SU-DHL-6 (cell line): ENCODE results near the gene GALNT15.

Experiments used
- H2AFZ ChIP-seq: fragments of 200-600 bp; sonication (generic); 2 replicates; pipeline ENCODE4 v1.6.1; 2014; ENCODE audit warnings: low read depth, mild to moderate bottlenecking, moderate library complexity, mixed read lengths, antibody characterized with exemption, low read length; ENCODE audit not compliant: severe bottlenecking
- H3F3A ChIP-seq: fragments of 200-600 bp; shearing (Covaris generic); 2 replicates; pipeline ENCODE4 v1.6.0; 2016; ENCODE audit warnings: antibody characterized with exemption, mild to moderate bottlenecking; ENCODE audit not compliant: insufficient read depth
- H3K27ac ChIP-seq: fragments of 200-600 bp; sonication (generic); 2 replicates; pipeline ENCODE4 v1.5.1; 2016; ENCODE audit warnings: low read depth, mild to moderate bottlenecking, low read length, moderate library complexity, mixed read lengths
- H3K27me3 ChIP-seq: fragments of 200-600 bp; sonication (generic), shearing (Covaris generic); 2 replicates; pipeline ENCODE4 v1.6.0; 2014; ENCODE audit warnings: mild to moderate bottlenecking, low read length
- H3K36me3 ChIP-seq: fragments of 200-600 bp; sonication (generic); 2 replicates; pipeline ENCODE4 v1.6.1; 2014; ENCODE audit warnings: mild to moderate bottlenecking, low read length, mixed read lengths
- H3K4me2 ChIP-seq: fragments of 300-600, 200-600 bp; shearing (Covaris generic), sonication (generic); 2 replicates; pipeline ENCODE4 v1.6.0; 2014; ENCODE audit warnings: low read length, low read depth, mild to moderate bottlenecking; ENCODE audit not compliant: poor library complexity, severe bottlenecking
- H3K4me3 ChIP-seq: fragments of 200-600 bp; sonication (generic); 2 replicates; pipeline ENCODE4 v1.5.1; 2014; ENCODE audit warnings: antibody characterized with exemption, low read length, mild to moderate bottlenecking, mixed read lengths; ENCODE audit not compliant: insufficient read depth, poor library complexity, severe bottlenecking
- H3K79me2 ChIP-seq: fragments of 200-600 bp; sonication (generic); 2 replicates; pipeline ENCODE4 v1.6.1; 2014; ENCODE audit warnings: mild to moderate bottlenecking, low read length, moderate library complexity; ENCODE audit not compliant: insufficient read depth
- H3K9ac ChIP-seq: fragments of 200-600 bp; sonication (generic); 2 replicates; pipeline ENCODE4 v1.7.0; 2014; ENCODE audit warnings: mild to moderate bottlenecking, low read length
- H3K9me2 ChIP-seq: fragments of 200-600 bp; sonication (generic); replicated peaks from 2 replicates; pipeline ENCODE4 v1.6.1; 2014; ENCODE audit warnings: low read length; ENCODE audit not compliant: insufficient read depth
- H3K9me3 ChIP-seq: fragments of 200-600 bp; sonication (generic); 2 replicates; pipeline ENCODE4 v1.6.1; 2014; ENCODE audit warnings: low read length, mixed read lengths; ENCODE audit not compliant: insufficient read depth
- H4K20me1 ChIP-seq: fragments of 200-600 bp; sonication (generic); 2 replicates; pipeline ENCODE4 v1.6.1; 2014; ENCODE audit warnings: low read depth, mild to moderate bottlenecking, antibody characterized with exemption, low read length, moderate library complexity, mixed read lengths
- EZH2phosphoT487 ChIP-seq: fragments of 200-600 bp; sonication (generic), shearing (Covaris generic); conservative IDR thresholded peaks from 2 replicates; pipeline ENCODE4 v1.6.1; 2018; ENCODE audit warnings: mild to moderate bottlenecking, antibody characterized with exemption, low read length, moderate library complexity, mixed read lengths
- TF ChIP-seq, protein P1 (sequence below): fragments of 200-600 bp; sonication (generic); IDR thresholded peaks from one replicate; pipeline ENCODE4 v1.5.1; 2017; ENCODE audit warnings: antibody characterized with exemption, mild to moderate bottlenecking, low read length, moderate library complexity; ENCODE audit not compliant: insufficient read depth, poor library complexity, severe bottlenecking

GALNT15 gene

DNA sequence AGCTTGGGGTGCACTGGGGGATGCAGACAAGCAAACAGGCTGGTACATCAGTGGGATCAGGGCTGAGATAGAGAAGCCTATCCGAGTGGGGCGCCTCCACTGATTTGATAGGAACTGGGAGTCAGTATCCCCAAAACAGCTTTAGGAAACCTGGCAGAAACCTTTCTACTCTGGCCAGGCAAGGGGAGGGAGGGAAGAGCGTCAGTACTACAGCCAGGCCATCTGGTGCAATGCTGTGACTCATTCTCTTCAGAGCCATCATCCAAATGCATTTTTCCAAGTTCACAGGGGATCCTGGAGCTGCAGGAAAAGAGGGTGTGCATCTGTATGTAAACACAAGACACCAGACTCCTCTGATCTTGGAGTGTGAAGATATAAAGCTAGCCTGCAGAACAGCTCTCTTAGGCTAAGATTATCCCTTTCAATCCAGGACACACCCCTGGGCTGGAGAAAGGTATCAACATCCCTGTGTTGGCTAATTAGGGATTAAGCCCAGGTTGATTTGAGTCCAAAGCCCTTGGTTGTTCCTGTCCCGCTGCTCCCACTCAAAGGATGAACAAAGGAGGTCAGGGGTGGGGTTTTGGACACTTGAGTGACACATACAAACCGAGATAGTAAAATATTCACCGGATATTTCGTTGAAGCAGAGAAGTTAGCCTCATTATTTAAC is 9.3 kb downstream of the GALNT15 start:
- Histone ChIP-seq H3K79me2 (no peaks in the 10 kb centered on the region), H4K20me1 (no peaks in the 10 kb centered on the region), H3K4me3 (no peak overlapping the region), H3K9me3 (no peaks in the 10 kb centered on the region), H3F3A (no peaks in the 10 kb centered on the region), H2AFZ (no peak overlapping the region), H3K4me2 (no peak overlapping the region), H3K9me2 (no peaks in the 10 kb centered on the region), H3K27ac (no peak overlapping the region), H3K27me3 (no peaks in the 10 kb centered on the region), H3K9ac (no peak overlapping the region), H3K36me3 (no peaks in the 10 kb centered on the region)
- TF ChIP-seq, protein P1, sequence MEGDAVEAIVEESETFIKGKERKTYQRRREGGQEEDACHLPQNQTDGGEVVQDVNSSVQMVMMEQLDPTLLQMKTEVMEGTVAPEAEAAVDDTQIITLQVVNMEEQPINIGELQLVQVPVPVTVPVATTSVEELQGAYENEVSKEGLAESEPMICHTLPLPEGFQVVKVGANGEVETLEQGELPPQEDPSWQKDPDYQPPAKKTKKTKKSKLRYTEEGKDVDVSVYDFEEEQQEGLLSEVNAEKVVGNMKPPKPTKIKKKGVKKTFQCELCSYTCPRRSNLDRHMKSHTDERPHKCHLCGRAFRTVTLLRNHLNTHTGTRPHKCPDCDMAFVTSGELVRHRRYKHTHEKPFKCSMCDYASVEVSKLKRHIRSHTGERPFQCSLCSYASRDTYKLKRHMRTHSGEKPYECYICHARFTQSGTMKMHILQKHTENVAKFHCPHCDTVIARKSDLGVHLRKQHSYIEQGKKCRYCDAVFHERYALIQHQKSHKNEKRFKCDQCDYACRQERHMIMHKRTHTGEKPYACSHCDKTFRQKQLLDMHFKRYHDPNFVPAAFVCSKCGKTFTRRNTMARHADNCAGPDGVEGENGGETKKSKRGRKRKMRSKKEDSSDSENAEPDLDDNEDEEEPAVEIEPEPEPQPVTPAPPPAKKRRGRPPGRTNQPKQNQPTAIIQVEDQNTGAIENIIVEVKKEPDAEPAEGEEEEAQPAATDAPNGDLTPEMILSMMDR: no peak
- no peak for TF ChIP-seq EZH2phosphoT487

DNA sequence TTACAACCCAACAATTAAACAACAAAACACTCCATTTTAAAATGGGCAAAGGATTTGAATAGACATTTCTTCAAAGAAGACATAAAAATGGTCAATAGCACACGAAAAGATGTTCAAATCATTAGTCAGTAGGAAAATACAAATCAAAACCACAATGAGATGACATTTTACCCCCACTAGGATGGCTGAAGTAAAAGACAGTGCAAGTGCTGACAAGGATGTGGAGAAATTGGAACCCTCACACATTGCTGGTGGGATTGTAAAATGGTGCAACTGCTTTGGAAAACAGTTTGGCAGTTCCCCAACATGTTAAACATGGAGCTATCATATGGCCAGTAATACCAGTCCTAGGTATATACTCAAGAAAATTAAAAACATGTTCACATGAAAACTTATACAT is 11.6 kb downstream of the GALNT15 start:
- Histone ChIP-seq H3K79me2 (no peaks in the 10 kb centered on the region), H3K9me3 (no peaks in the 10 kb centered on the region), H3K4me3 (no peak overlapping the region), H4K20me1 (no peaks in the 10 kb centered on the region), H3K9ac (no peak overlapping the region), H3K9me2 (no peaks in the 10 kb centered on the region), H3K27me3 (no peaks in the 10 kb centered on the region), H3F3A (no peaks in the 10 kb centered on the region), H3K27ac (no peak overlapping the region), H3K4me2 (no peak overlapping the region), H2AFZ (no peak overlapping the region), H3K36me3 (no peaks in the 10 kb centered on the region)
- TF ChIP-seq, protein P1: no peak
- no peak for TF ChIP-seq EZH2phosphoT487

DNA sequence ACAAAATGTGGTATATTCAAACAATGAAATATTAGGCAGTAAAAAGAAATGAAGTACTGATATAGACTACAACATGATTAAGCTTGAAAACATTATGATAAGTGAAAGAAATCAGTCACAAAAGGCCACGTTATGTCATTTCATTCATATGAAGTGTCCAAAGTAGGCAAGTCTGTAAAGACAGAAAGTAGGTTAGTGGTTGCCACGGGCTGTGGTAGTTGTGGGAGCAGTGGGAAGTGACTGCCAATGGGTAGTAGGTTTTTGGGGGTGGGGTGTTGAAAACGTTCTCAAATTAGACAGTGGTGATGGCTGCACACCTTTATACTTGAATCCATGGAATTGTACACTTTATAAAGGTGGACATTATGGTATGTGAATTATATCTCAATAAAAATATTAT is 12.1 kb downstream of the GALNT15 start:
- Histone ChIP-seq H3K9me2 (no peaks in the 10 kb centered on the region), H2AFZ (no peak overlapping the region), H3K9ac (no peak overlapping the region), H3K36me3 (no peaks in the 10 kb centered on the region), H3K79me2 (no peaks in the 10 kb centered on the region), H3K9me3 (no peaks in the 10 kb centered on the region), H3K27me3 (no peaks in the 10 kb centered on the region), H3F3A (no peaks in the 10 kb centered on the region), H3K4me3 (no peak overlapping the region), H3K4me2 (no peak overlapping the region), H3K27ac (no peak overlapping the region), H4K20me1 (no peaks in the 10 kb centered on the region)
- TF ChIP-seq EZH2phosphoT487: no peak
- TF ChIP-seq, protein P1: no peak
